ENCODE results near the gene SNRNP70.
"Not testable (repeated sequence)": the region's sequence is repeated elsewhere in the genome, so short reads cannot be mapped to it uniquely, and the experiment has no call there.

The SNRNP70 gene

GRCh38 chr19:49146408-49146770 lies 61.1 kb downstream of the SNRNP70 start:
- H3K4me3 ChIP-seq (ENCODE audit: low read length) = peak overlapping the region; percentile 60

GRCh38 chr19:49148044-49148682 lies 62.9 kb downstream of the SNRNP70 start:
- Histone ChIP-seq H3K4me1 (ENCODE audit: control insufficient read depth, low read depth, low read length) (peaks cover 6% of the 10 kb centered on the region), H3K4me3 (ENCODE audit: low read length) (peak overlapping the region; percentile 97), H3K27me3 (ENCODE audit: control insufficient read depth, insufficient read depth, low read length) (peaks cover 9% of the 10 kb centered on the region), H3K9me3 (ENCODE audit: control insufficient read depth, low read depth, low read length) (no peaks in the 10 kb centered on the region), H3K36me3 (ENCODE audit: control insufficient read depth, low read depth, low read length) (no peaks in the 10 kb centered on the region), H3K27ac (ENCODE audit: low read length) (no peak overlapping the region), H3K9ac (ENCODE audit: low read length) (no peak overlapping the region)

More at GRCh38 chr19:49146408-49146770, 61.1 kb downstream of the SNRNP70 start:
- not testable (repeated sequence) for H3K4me1 ChIP-seq (ENCODE audit: control insufficient read depth, low read depth, low read length); H3K27ac ChIP-seq (ENCODE audit: low read length); H3K36me3 ChIP-seq (ENCODE audit: control insufficient read depth, low read depth, low read length); H3K9ac ChIP-seq (ENCODE audit: low read length); H3K27me3 ChIP-seq (ENCODE audit: control insufficient read depth, insufficient read depth, low read length); H3K9me3 ChIP-seq (ENCODE audit: control insufficient read depth, low read depth, low read length)

- Histone ChIP-seq H3K27ac (ENCODE audit: low read length) (no peak overlapping the region), H3K4me3 (ENCODE audit: low read length) (peak overlapping the region; percentile 97), H3K9ac (ENCODE audit: low read length) (peak overlapping the region; percentile 82), H3K36me3 (ENCODE audit: control insufficient read depth, low read depth, low read length) (no peaks in the 10 kb centered on the region), H3K9me3 (ENCODE audit: control insufficient read depth, low read depth, low read length) (no peaks in the 10 kb centered on the region), H3K27me3 (ENCODE audit: control insufficient read depth, insufficient read depth, low read length) (peaks cover 15% of the 10 kb centered on the region), H3K4me1 (ENCODE audit: control insufficient read depth, low read depth, low read length) (peaks cover 6% of the 10 kb centered on the region)
Measured at GRCh38 chr19:49148784-49149651, 63.8 kb downstream of the SNRNP70 start.

DNA sequence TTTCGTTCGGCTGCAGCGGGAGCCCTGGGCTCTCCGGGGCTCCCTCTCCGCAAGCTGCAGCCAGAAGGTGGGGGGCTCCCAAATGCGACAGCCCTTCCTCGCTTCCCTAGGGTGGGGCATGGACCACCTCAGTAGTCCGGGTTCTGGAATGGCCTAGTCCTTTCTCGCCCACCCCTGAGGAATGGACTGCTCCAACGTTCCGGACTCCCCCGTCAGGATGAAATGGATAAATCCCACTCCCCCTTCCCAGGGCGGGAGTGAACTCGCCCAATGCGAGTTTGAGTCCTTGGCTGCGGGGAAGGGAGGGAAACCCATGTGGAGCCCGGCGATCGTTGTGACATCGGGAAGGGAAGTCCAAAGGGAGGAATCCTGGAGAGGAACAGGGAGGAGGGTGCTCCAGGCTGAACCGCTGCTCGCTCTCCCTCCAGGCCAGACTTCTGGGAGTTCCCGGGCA lies 64.4 kb downstream of the SNRNP70 start:
- no peaks in the 10 kb centered on the region for H3K9me3 ChIP-seq (ENCODE audit: control insufficient read depth, low read depth, low read length)
- H3K4me1 ChIP-seq (ENCODE audit: control insufficient read depth, low read depth, low read length) = peaks cover 6% of the 10 kb centered on the region
- H3K9ac ChIP-seq (ENCODE audit: low read length) = peak overlapping the region; percentile 82
- H3K27me3 ChIP-seq (ENCODE audit: control insufficient read depth, insufficient read depth, low read length) = peaks cover 15% of the 10 kb centered on the region
- peak overlapping the region; percentile 17 for H3K27ac ChIP-seq (ENCODE audit: low read length)
- H3K4me3 ChIP-seq (ENCODE audit: low read length) = peak overlapping the region; percentile 97
- no peaks in the 10 kb centered on the region for H3K36me3 ChIP-seq (ENCODE audit: control insufficient read depth, low read depth, low read length)

GRCh38 chr19:49150106-49150943 lies 65.1 kb downstream of the SNRNP70 start:
- Histone ChIP-seq H3K4me1 (ENCODE audit: control insufficient read depth, low read depth, low read length) (peaks cover 7% of the 10 kb centered on the region), H3K36me3 (ENCODE audit: control insufficient read depth, low read depth, low read length) (no peaks in the 10 kb centered on the region), H3K27me3 (ENCODE audit: control insufficient read depth, insufficient read depth, low read length) (peaks cover 15% of the 10 kb centered on the region), H3K9me3 (ENCODE audit: control insufficient read depth, low read depth, low read length) (no peaks in the 10 kb centered on the region), H3K27ac (ENCODE audit: low read length) (peak overlapping the region; percentile 17), H3K9ac (ENCODE audit: low read length) (peak overlapping the region; percentile 82), H3K4me3 (ENCODE audit: low read length) (peak overlapping the region; percentile 97)

- no peaks in the 10 kb centered on the region for H3K9me3 ChIP-seq (ENCODE audit: control insufficient read depth, low read depth, low read length)
- H3K36me3 ChIP-seq (ENCODE audit: control insufficient read depth, low read depth, low read length) = no peaks in the 10 kb centered on the region
- no peak overlapping the region for H3K27ac ChIP-seq (ENCODE audit: low read length)
- H3K9ac ChIP-seq (ENCODE audit: low read length) = peak overlapping the region; percentile 82
- H3K4me3 ChIP-seq (ENCODE audit: low read length) = peak overlapping the region; percentile 97
- H3K27me3 ChIP-seq (ENCODE audit: control insufficient read depth, insufficient read depth, low read length) = peaks cover 17% of the 10 kb centered on the region
- peaks cover 13% of the 10 kb centered on the region for H3K4me1 ChIP-seq (ENCODE audit: control insufficient read depth, low read depth, low read length)
Measured at GRCh38 chr19:49150944-49151243, 65.6 kb downstream of the SNRNP70 start.

GRCh38 chr19:49151267-49152118 lies 66.2 kb downstream of the SNRNP70 start:
- H3K27me3 ChIP-seq (ENCODE audit: control insufficient read depth, insufficient read depth, low read length) = peaks cover 23% of the 10 kb centered on the region
- H3K36me3 ChIP-seq (ENCODE audit: control insufficient read depth, low read depth, low read length) = no peaks in the 10 kb centered on the region
- no peaks in the 10 kb centered on the region for H3K9me3 ChIP-seq (ENCODE audit: control insufficient read depth, low read depth, low read length)
- no peak overlapping the region for H3K27ac ChIP-seq (ENCODE audit: low read length)
- no peak overlapping the region for H3K9ac ChIP-seq (ENCODE audit: low read length)
- peaks cover 16% of the 10 kb centered on the region for H3K4me1 ChIP-seq (ENCODE audit: control insufficient read depth, low read depth, low read length)
- H3K4me3 ChIP-seq (ENCODE audit: low read length) = peak overlapping the region; percentile 97

- Histone ChIP-seq H3K9me3 (ENCODE audit: control insufficient read depth, low read depth, low read length) (no peaks in the 10 kb centered on the region), H3K4me3 (ENCODE audit: low read length) (no peak overlapping the region), H3K27me3 (ENCODE audit: control insufficient read depth, insufficient read depth, low read length) (peaks cover 23% of the 10 kb centered on the region), H3K27ac (ENCODE audit: low read length) (no peak overlapping the region), H3K36me3 (ENCODE audit: control insufficient read depth, low read depth, low read length) (no peaks in the 10 kb centered on the region), H3K9ac (ENCODE audit: low read length) (no peak overlapping the region), H3K4me1 (ENCODE audit: control insufficient read depth, low read depth, low read length) (peaks cover 16% of the 10 kb centered on the region)
Measured at GRCh38 chr19:49152119-49152550, 66.9 kb downstream of the SNRNP70 start.

- Histone ChIP-seq H3K9me3 (ENCODE audit: control insufficient read depth, low read depth, low read length) (no peaks in the 10 kb centered on the region), H3K27me3 (ENCODE audit: control insufficient read depth, insufficient read depth, low read length) (peaks cover 26% of the 10 kb centered on the region), H3K36me3 (ENCODE audit: control insufficient read depth, low read depth, low read length) (no peaks in the 10 kb centered on the region), H3K4me1 (ENCODE audit: control insufficient read depth, low read depth, low read length) (peaks cover 15% of the 10 kb centered on the region), H3K9ac (ENCODE audit: low read length) (no peak overlapping the region), H3K4me3 (ENCODE audit: low read length) (no peak overlapping the region), H3K27ac (ENCODE audit: low read length) (no peak overlapping the region)
Measured at GRCh38 chr19:49153167-49153809, 68.0 kb downstream of the SNRNP70 start.

DNA sequence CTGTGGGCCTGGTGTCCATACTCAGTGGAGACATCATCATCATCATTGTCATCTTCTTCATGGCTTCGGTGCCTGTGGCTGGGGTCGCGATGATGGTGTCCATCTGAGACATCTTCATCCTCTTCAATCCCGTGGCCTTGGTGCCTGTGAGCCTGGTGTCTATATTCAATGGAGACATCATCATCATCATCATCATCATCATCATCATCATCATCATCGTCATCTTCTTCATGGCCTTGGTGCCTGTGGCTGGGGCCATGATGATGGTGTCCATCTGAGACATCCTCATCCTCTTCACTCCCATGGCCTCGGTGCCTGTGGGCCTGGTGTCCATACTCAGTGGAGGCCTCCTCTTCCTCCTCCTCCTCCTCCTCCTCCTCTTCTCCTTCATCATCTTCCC lies 69.0 kb downstream of the SNRNP70 start:
- Histone ChIP-seq H3K4me3 (ENCODE audit: low read length) (no peak overlapping the region), H3K36me3 (ENCODE audit: control insufficient read depth, low read depth, low read length) (no peaks in the 10 kb centered on the region), H3K4me1 (ENCODE audit: control insufficient read depth, low read depth, low read length) (peaks cover 12% of the 10 kb centered on the region), H3K9me3 (ENCODE audit: control insufficient read depth, low read depth, low read length) (no peaks in the 10 kb centered on the region), H3K9ac (ENCODE audit: low read length) (no peak overlapping the region), H3K27ac (ENCODE audit: low read length) (no peak overlapping the region), H3K27me3 (ENCODE audit: control insufficient read depth, insufficient read depth, low read length) (peaks cover 32% of the 10 kb centered on the region)
